LHCN-M2 (cell line): ENCODE measurements around the gene FAM217A. TPM values are rescaled to one million over a fixed set of nuclear protein-coding genes. Genes with fewer than 3 reads are reported as not detected.
"Not testable (repeated sequence)": the region's sequence is repeated elsewhere in the genome, so short reads cannot be mapped to it uniquely, and the experiment has no call there.

Experiments
- DNase-seq: peaks from one replicate; pipeline ENCODE4 v3.0.0-alpha.2; 2012; ENCODE audit warnings: low read depth
- polyA plus RNA-seq: library from polyadenylated mRNA; unstranded; fragments of >200 nt; gene quantifications from one replicate; pipeline ENCODE4 v1.2.1, GENCODE V29; 2012; ENCODE audit warnings: missing spikeins
- total RNA-seq: library from RNA; depleted of rRNA; stranded (reverse); fragments of >200 nt; gene quantifications from 2 replicates; pipeline ENCODE4 v1.2.3, GENCODE V29; 2014; rRNA removed

FAM217A gene
- total RNA-seq = not detected in 2 replicates
- polyA plus RNA-seq = not detected

DNA sequence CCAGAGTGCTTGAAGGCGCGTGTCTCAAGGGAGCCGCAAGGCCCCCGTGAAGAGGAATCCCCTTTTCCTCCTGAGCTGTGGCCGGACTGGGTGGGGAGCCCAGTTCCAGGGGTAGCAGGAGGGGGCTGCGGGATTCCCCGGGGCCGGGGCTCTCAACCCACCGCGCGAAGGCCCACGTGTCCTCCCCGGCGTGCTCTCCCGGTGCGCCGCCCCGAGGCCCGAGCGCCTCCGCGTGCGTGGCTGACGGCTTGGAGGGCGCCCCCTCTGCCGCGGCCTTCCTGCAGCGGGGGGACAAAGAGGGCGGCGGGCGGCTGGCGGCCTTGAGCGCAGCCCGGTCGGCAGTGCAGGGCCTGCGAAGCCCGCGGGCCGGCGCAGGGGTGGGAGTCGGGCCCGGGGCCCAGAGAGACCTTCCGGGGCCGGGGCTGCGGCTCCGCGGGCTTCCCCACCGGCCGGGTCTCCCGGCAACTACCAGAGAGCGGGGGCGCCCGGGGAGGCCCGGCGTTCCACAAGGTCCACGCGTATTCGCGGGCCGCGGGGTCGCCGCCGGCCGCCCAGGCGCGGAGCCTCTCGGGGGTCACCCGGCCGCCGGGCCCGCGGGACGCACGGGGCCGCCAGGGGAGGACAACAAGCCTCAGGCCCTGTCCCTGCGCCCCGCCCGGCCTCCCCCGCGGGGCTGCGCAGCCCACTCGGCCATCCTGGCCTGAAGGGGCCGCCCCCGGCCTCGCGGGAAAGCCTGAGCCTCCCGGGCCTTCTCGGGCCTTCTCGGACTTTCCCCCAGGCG, at the start of gene FAM217A:
Gene FAM217A, minus strand, starts transcription at position 447 of the 781 bp plus-strand sequence. CDS start 1,723 bp downstream, outside the sequence.
- DNase-seq = no peak

DNA sequence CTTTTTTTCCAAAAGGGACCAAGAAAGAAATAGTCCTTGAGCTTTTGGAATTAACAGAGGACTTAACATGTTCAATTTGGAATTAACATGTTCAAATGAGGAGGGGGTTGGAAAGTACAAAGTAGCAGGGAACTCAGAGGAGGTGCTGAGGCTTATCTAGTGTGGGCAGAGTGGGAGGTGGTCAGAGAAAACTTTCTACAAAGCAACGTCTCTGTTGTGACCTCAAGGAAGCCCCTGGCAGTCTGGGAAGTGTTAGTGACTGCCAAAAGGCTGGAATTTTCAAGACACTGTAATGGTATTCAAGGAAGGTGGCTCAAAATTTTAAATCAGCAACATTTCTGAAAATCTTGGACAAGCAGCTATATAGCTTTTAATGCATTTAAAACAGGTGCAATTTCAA, 49.1 kb upstream of the FAM217A start:
- DNase-seq = no peak

DNA sequence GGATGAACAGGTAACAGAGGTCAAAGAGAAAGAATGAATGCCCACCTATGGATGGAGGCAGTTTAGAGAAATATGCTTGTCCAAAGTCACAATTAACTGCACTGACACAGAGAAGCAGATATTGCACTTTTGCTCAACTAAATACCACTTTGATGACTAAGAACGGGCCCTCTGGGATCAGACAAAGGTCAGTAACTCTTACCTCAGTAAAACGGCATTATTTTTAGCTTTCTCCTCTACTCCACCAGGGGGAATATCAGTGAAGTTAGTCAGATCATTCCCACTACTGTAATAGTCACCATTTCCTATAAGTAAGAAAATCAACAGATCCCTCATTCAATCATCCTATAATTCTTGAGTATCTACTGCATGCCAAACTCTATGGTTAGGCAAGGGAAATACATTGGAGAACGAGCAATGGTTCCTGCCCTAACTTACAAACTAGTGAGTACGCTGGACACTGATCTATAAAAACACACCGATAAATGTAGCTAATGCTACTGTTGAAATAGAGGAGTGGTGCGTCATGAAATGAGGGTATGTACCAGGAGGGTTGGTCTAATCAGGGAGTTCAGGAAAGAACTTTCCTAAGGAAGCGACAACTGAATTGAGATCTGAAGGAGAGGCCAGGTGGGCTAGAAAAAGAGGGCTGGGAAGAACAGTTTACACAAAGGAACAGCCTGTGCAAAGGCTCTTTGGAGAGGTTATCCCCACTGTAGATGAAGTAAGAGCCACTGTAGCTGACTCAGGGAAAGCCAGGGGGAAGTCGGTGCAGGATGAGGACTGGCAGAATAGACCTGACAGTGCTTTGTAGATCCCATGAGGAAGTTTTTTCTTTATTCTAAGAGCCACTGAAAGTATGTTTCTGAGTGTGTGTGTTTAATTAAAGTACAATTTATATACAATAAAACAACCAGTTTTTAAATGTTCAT, 47.3 kb upstream of the FAM217A start:
- DNase-seq = peak; percentile 85

GRCh38 chr6:4125500-4125899, 46.6 kb upstream of the FAM217A start:
- DNase-seq = no peak

- no peak for DNase-seq
Observed at GRCh38 chr6:4124351-4124750, 45.4 kb upstream of the FAM217A start.

GRCh38 chr6:4115741-4116140, 36.8 kb upstream of the FAM217A start:
- no peak for DNase-seq

GRCh38 chr6:4114123-4114522, 35.2 kb upstream of the FAM217A start:
- peak; percentile 17 for DNase-seq

DNA sequence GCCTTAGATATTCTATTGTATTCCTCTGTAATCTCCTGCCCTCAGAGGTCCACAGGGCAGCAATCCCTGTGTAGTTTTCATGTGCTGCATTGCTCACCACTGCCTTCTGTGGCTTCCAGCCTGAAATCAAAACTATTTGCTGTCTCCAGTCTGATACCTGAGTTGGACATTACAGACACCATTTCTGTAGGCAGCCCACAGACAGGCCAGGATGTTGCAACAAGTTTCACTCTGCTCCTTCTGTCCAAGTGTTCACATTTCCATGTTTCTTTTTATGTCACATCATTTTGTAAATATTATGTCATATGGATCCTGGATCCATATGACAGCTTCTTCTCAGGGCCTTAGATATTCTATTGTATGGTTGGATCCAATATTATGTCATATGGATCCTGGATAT, 34.7 kb upstream of the FAM217A start:
- no peak for DNase-seq

DNA sequence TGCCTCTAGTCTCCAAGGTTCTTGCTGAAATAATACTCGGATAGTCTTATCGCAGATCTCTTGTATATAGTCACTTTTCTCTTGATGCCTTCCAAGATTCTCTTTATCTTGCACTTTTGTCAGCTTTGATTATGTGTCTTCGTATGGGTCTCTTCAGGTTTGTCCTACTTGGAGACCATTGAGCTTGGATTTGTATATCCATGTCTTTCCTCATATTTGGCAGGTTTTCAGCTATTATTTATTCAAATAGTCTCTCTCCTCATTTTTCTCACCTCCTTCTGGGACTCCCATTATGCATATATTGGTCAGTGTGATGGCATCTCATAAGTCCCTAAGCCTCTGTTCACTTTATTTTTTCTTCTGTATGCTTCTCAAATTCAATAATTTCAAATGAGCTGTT, 33.4 kb upstream of the FAM217A start:
- no peak for DNase-seq

- peak; percentile 76 for DNase-seq
Observed at GRCh38 chr6:4109363-4109815, 30.5 kb upstream of the FAM217A start.

DNA sequence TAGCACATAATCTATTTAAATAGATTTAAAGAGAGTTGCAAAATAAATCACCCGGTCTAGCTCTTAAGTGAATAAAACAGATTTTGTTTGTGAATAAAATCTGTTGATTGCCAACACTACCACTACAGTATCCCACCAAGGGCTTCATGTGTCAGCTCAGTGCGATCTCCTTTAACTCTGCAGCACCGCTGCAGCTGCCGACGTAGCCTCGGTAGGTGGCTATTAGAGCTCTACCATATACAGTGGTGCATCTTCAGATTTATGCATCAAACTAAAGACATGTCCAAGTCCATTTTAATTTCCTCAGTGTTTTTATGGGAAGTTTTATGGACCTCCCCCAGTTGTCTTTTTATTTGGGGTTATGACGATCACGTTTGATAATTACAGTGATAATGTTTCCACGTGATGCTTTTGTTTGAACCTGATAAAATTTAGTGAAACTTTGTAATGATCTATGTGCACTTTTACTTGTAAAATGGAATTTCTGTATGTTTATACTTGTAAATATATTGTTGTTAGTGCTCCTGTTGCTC, 29.7 kb upstream of the FAM217A start:
- DNase-seq = no peak

DNA sequence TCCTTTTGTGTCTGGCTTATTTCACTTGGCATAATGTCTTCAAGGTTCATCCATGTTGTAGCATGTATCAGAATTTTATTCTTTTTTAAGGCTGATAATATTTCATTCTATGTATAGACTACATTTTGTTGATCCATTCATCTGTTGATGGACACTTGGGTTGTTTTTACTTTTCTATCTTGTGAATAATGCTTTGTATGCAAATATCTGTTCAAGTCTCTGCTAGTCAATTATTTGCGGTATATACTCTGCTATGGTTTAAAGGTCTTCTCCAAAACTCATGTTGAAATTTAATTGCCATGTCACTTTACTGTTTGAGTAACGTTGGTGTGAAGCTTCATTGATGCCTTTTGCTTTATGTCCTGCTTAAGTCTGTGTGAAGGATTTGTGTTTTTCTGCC, 28.9 kb upstream of the FAM217A start:
- DNase-seq = no peak

- DNase-seq = no peak
Observed at GRCh38 chr6:4105980-4106536, 27.1 kb upstream of the FAM217A start.

DNA sequence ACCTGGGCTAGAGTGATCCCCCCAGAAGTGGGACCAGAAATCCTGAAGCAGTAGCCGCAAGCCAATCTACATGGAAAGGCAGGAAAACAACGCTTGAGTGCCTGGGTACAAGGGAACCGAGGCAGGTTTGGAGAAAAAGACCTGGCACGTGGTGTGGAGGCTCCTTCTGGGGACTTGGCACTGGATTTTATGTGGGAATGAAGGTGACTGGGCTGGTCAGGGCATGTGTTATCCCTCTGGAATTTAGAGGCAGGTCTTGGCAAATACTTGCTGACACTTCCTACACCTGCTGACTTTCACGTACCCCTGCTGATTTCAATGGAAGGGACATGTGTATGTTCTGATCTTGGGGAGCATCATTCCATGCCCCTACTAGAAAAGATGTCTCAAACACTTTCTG, 25.0 kb upstream of the FAM217A start:
- DNase-seq = no peak

GRCh38 chr6:4102687-4103244, 23.8 kb upstream of the FAM217A start:
- DNase-seq = no peak

GRCh38 chr6:4101298-4101697, 22.4 kb upstream of the FAM217A start:
- no peak for DNase-seq

DNA sequence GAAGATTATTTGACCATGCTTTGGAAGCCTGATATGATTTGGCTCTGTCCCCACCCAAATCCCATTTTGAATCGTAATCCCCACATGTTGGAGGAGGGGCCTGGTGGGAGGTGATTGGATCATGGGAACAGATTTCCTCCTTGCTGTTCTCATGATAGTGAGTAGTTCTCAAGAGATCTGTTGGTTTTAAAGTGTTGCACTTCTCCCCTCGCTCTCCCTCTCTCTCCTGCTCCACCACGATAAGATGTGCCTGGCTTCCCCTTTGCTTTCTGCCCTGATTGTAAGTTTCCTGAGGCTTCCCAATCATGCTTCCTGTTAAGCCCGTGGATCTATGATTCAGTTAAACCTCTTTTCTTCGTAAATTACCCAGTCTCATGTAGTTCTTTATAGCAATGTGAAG, 21.7 kb upstream of the FAM217A start:
- DNase-seq = no peak

GRCh38 chr6:4093288-4093687, 14.4 kb upstream of the FAM217A start:
- no peak for DNase-seq

- DNase-seq = no peak
Observed at GRCh38 chr6:4091941-4092340, 13.0 kb upstream of the FAM217A start.

DNA sequence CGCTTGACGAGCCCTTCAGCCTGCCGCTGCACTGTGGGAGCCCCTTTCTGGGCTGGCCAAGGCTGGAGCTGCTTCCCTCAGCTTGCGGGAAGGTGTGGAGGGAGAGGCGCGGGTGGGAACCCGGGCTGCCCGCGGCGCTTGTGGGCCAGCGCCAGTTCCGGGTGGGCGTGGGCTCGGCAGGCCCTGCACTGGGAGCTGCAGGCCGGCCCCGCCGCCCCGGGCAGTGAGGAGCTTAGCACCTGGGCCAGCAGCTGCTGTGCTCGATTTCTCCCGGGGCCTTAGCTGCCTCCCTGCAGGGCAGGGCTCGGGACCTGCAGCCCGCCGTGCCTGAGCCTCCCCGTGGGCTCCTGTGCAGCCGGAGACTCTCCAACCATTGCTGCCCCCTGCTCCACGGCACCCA, 11.1 kb upstream of the FAM217A start:
- DNase-seq = not testable (repeated sequence)

GRCh38 chr6:4088704-4089103, 9.8 kb upstream of the FAM217A start:
- no peak for DNase-seq

GRCh38 chr6:4085332-4085700, 6.4 kb upstream of the FAM217A start:
- peak; percentile 19 for DNase-seq
